ENCODE measurements around the gene NRXN2. TPM values are rescaled to one million over a fixed set of nuclear protein-coding genes. Genes with fewer than 3 reads are reported as not detected.

The NRXN2 gene
- total RNA-seq, 1 experiment from 2014 or later: not detected

DNA sequence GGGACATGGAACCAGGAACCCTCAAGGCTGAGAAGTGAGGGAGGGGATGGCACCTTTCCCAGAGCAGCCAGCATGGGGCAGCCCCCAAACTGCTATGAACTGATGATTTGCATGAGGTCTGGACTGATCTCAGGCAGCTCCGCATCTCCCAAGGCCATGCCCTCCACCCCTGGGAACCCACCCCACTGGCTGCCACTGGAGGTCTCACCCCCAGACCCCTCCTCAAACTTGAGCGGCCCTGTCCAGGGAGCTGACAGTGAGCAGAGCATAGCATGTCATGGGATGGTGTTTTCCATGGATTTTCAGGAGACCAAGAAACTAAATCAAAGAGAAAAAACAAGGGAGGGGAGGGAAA is 46.8 kb downstream of the NRXN2 start:
- peaks cover 97% of the 10 kb centered on the region for H3K27me3 Mint-ChIP-seq (ENCODE audit: unreplicated experiment)
- no peak overlapping the region for H3K4me3 Mint-ChIP-seq (ENCODE audit: low read depth, unreplicated experiment)
- intact Hi-C loops (cut with micrococcal nuclease; ENCODE audit: unreplicated experiment): no loop called here
- TF ChIP-seq, protein P1, sequence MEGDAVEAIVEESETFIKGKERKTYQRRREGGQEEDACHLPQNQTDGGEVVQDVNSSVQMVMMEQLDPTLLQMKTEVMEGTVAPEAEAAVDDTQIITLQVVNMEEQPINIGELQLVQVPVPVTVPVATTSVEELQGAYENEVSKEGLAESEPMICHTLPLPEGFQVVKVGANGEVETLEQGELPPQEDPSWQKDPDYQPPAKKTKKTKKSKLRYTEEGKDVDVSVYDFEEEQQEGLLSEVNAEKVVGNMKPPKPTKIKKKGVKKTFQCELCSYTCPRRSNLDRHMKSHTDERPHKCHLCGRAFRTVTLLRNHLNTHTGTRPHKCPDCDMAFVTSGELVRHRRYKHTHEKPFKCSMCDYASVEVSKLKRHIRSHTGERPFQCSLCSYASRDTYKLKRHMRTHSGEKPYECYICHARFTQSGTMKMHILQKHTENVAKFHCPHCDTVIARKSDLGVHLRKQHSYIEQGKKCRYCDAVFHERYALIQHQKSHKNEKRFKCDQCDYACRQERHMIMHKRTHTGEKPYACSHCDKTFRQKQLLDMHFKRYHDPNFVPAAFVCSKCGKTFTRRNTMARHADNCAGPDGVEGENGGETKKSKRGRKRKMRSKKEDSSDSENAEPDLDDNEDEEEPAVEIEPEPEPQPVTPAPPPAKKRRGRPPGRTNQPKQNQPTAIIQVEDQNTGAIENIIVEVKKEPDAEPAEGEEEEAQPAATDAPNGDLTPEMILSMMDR (IDR thresholded peaks at IDR 0.05; ENCODE audit: unreplicated experiment): no peak
- no peaks in the 10 kb centered on the region for H3K9me3 Mint-ChIP-seq (ENCODE audit: low read depth, unreplicated experiment)
- no peak overlapping the region for H3K27ac Mint-ChIP-seq (ENCODE audit: unreplicated experiment)
- no peaks in the 10 kb centered on the region for H3K36me3 Mint-ChIP-seq (ENCODE audit: insufficient read depth, unreplicated experiment)
- no peak for DNase-seq
- H3K4me1 Mint-ChIP-seq (ENCODE audit: low read depth, unreplicated experiment): peaks cover 3% of the 10 kb centered on the region
- no TSS peak for BruUV-seq (replicated peaks)
- CTCF ChIA-PET: no interaction called here

- H3K36me3 Mint-ChIP-seq (ENCODE audit: insufficient read depth, unreplicated experiment): no peaks in the 10 kb centered on the region
- intact Hi-C loops (cut with micrococcal nuclease; ENCODE audit: unreplicated experiment): no loop called here
- BruUV-seq (replicated peaks): no TSS peak
- DNase-seq: no peak
- no peak overlapping the region for H3K4me3 Mint-ChIP-seq (ENCODE audit: low read depth, unreplicated experiment)
- peaks cover 97% of the 10 kb centered on the region for H3K27me3 Mint-ChIP-seq (ENCODE audit: unreplicated experiment)
- no peak overlapping the region for H3K27ac Mint-ChIP-seq (ENCODE audit: unreplicated experiment)
- TF ChIP-seq, protein P1 (IDR thresholded peaks at IDR 0.05; ENCODE audit: unreplicated experiment): no peak
- H3K9me3 Mint-ChIP-seq (ENCODE audit: low read depth, unreplicated experiment): no peaks in the 10 kb centered on the region
- CTCF ChIA-PET: interaction anchor here (1.1 kb wide), 1 partner anchor 13 kb away, joined by 3 read pairs; no protein-coding TSS in a partner anchor
- H3K4me1 Mint-ChIP-seq (ENCODE audit: low read depth, unreplicated experiment): peaks cover 8% of the 10 kb centered on the region
Observed at GRCh38 chr11:64675450-64676260, 47.3 kb downstream of the NRXN2 start.

DNA sequence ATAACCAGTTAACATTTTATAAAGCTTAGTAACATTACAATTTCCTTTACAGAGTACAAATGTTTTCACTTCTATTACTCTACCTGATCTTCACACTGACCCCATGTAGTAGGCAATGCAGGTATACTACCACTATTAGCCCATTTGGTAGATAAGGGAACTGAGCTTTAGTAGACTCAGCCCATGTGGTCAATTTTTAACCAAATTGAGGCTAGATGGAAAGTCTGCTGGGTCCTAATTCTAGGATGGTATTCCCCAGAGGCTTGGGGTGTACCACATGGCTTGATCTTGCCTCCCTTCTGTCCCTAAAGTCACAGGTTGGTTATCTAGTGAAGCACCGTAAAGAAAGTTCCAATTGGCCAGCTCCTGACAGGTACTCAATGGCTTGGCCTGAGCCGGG is 48.2 kb downstream of the NRXN2 start:
- BruUV-seq (replicated peaks): no TSS peak
- peaks cover 97% of the 10 kb centered on the region for H3K27me3 Mint-ChIP-seq (ENCODE audit: unreplicated experiment)

DNA sequence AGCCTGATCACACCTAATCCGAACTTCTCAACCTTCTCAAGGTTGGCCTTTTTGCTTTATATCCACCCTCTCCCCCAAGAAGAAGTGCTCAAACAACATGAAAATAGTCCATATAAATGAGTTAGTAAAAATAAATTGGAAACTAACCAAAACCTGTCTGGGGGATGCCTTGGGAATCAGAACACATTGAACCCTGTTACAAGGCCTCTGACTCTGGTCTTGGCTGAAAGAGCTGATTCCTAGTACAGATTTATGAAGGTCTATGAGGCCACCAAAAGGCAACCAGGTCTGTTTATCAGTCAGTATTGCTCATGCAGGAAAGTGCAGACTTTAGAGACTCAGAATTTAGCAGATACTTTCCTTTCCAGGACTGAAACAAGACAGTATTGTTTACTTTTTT is 49.7 kb downstream of the NRXN2 start:
- H3K36me3 Mint-ChIP-seq (ENCODE audit: insufficient read depth, unreplicated experiment): no peaks in the 10 kb centered on the region
- CTCF ChIA-PET: interaction anchor here (0.7 kb wide), 1 partner anchor 156 kb away, joined by 6 read pairs; no protein-coding TSS in a partner anchor
- intact Hi-C loops (cut with micrococcal nuclease; ENCODE audit: unreplicated experiment): no loop called here
- peaks cover 9% of the 10 kb centered on the region for H3K4me1 Mint-ChIP-seq (ENCODE audit: low read depth, unreplicated experiment)
- no peak overlapping the region for H3K4me3 Mint-ChIP-seq (ENCODE audit: low read depth, unreplicated experiment)
- no peak overlapping the region for H3K27ac Mint-ChIP-seq (ENCODE audit: unreplicated experiment)
- no peaks in the 10 kb centered on the region for H3K9me3 Mint-ChIP-seq (ENCODE audit: low read depth, unreplicated experiment)
- no peak for DNase-seq
- BruUV-seq (replicated peaks): no TSS peak
- peaks cover 97% of the 10 kb centered on the region for H3K27me3 Mint-ChIP-seq (ENCODE audit: unreplicated experiment)
- TF ChIP-seq, protein P1 (IDR thresholded peaks at IDR 0.05; ENCODE audit: unreplicated experiment): no peak

More for the DNA sequence above, 48.2 kb downstream of the NRXN2 start:
- TF ChIP-seq, protein P1 (IDR thresholded peaks at IDR 0.05; ENCODE audit: unreplicated experiment): no peak
- DNase-seq: no peak
- intact Hi-C loops (cut with micrococcal nuclease; ENCODE audit: unreplicated experiment): no loop called here
- H3K4me1 Mint-ChIP-seq (ENCODE audit: low read depth, unreplicated experiment): peaks cover 9% of the 10 kb centered on the region
- CTCF ChIA-PET: interaction anchor here (0.9 to 1.1 kb wide), 2 partner anchors 14 to 24 kb away, joined by 3 to 4 read pairs; no protein-coding TSS in a partner anchor
- no peak overlapping the region for H3K4me3 Mint-ChIP-seq (ENCODE audit: low read depth, unreplicated experiment)
- no peaks in the 10 kb centered on the region for H3K9me3 Mint-ChIP-seq (ENCODE audit: low read depth, unreplicated experiment)
- H3K27ac Mint-ChIP-seq (ENCODE audit: unreplicated experiment): no peak overlapping the region
- no peaks in the 10 kb centered on the region for H3K36me3 Mint-ChIP-seq (ENCODE audit: insufficient read depth, unreplicated experiment)

All from Calu3 (cell line).